K562 (cell line): Measurements from ENCODE around the gene ABCC5. TPM values are rescaled to one million over a fixed set of nuclear protein-coding genes. Genes with fewer than 3 reads are reported as not detected.

ENCODE experiments used
- AFF4 ChIP-seq: sonication (generic); formaldehyde crosslinking; IDR thresholded peaks from 2 replicates; pipeline ENCODE4 v1.8.0; 2023; ENCODE audit warnings: mild to moderate bottlenecking, missing genetic modification reagents
- BHLHE40 ChIP-seq: IDR thresholded peaks from 2 replicates; pipeline ENCODE4 v1.6.1; 2011; ENCODE audit warnings: low read length, improper control_type of control experiment
- CSDE1 ChIP-seq, 2 experiments: fragments of 450-650 bp; IDR thresholded peaks; 2 replicates each; pipeline ENCODE4 v1.6.1; 2016; ENCODE audit warnings: mild to moderate bottlenecking in 1 of 2
- ELF1 ChIP-seq: fragments of 200-800 bp; sonication (Bioruptor generic); IDR thresholded peaks from 2 replicates; pipeline ENCODE4 v1.6.1; 2016; ENCODE audit warnings: missing genetic modification characterization, missing compliant biosample characterization
- ELF4 ChIP-seq: fragments of 450-650 bp; formaldehyde crosslinking; IDR thresholded peaks from 2 replicates; pipeline ENCODE4 v1.4.0; 2022; ENCODE audit warnings: missing genetic modification characterization
- FOXK2 ChIP-seq, 2 experiments: fragments of 450-650 bp; IDR thresholded peaks in 1 of 2; conservative IDR thresholded peaks in 1 of 2; 2 replicates each; pipeline ENCODE4 v1.6.1; 2016; ENCODE audit warnings: low read depth in 2 of 2, mild to moderate bottlenecking in 1 of 2
- HMG20A ChIP-seq: fragments of 450-650 bp; formaldehyde crosslinking; conservative IDR thresholded peaks from 2 replicates; pipeline ENCODE4 v1.4.0; 2020; ENCODE audit warnings: mild to moderate bottlenecking, mixed read lengths
- HOMEZ ChIP-seq: fragments of 250-450 bp; sonication (Bioruptor Pico); IDR thresholded peaks from 2 replicates; pipeline ENCODE4 v1.4.0; 2020; ENCODE audit warnings: mild to moderate bottlenecking, moderate library complexity
- KDM1A ChIP-seq, 2 experiments: fragments of 450-650 bp; IDR thresholded peaks; 2 replicates each; pipeline ENCODE4 v1.6.1; 2016; ENCODE audit warnings: mild to moderate bottlenecking in 2 of 2
- MITF ChIP-seq: IDR thresholded peaks from 2 replicates; pipeline ENCODE4 v1.6.1; 2014; ENCODE audit warnings: antibody characterized with exemption
- NFYB ChIP-seq: IDR thresholded peaks from 2 replicates; pipeline ENCODE4 v1.6.1; 2011; ENCODE audit warnings: mild to moderate bottlenecking, moderate library complexity; ENCODE audit not compliant: insufficient read length; ENCODE audit errors: extremely low read depth
- NR4A1 ChIP-seq, 2 experiments: fragments of 250-450 bp in 1 of 2; fragments of 450-650 bp in 1 of 2; sonication (Bioruptor Pico) in 1 of 2; IDR thresholded peaks; 2 replicates each; pipeline versions ENCODE4 v1.4.0 to v1.6.1; 2016 to 2020; ENCODE audit warnings: mild to moderate bottlenecking in 2 of 2, missing compliant biosample characterization in 1 of 2, missing genetic modification characterization in 1 of 2, moderate library complexity in 1 of 2
- SIX5 ChIP-seq, 2 experiments: IDR thresholded peaks; 2 replicates each; pipeline ENCODE4 v1.6.1; 2011; ENCODE audit warnings: low read length in 2 of 2, borderline replicate concordance in 1 of 2, low read depth in 1 of 2, mild to moderate bottlenecking in 1 of 2, moderate library complexity in 1 of 2; ENCODE audit not compliant: insufficient read depth in 1 of 2
- SMARCA4 ChIP-seq: fragments of 450-650 bp; IDR thresholded peaks from 2 replicates; pipeline ENCODE4 v1.6.1; 2016
- SMARCB1 ChIP-seq: IDR thresholded peaks from 2 replicates; pipeline ENCODE4 v1.6.1; 2011; ENCODE audit warnings: improper control_type of control experiment, low read depth; ENCODE audit not compliant: insufficient read length
- SREBF1 ChIP-seq: fragments of 150-350 bp; IDR thresholded peaks from 2 replicates; pipeline ENCODE4 v1.6.1; 2014; ENCODE audit warnings: antibody characterized with exemption, low read depth, low read length, borderline replicate concordance
- TAL1 ChIP-seq: fragments of 450-650 bp; IDR thresholded peaks from 2 replicates; pipeline ENCODE4 v1.6.1; 2016; ENCODE audit warnings: mild to moderate bottlenecking
- ZFP91 ChIP-seq: sonication (generic); formaldehyde crosslinking; IDR thresholded peaks from 2 replicates; pipeline ENCODE4 v1.8.0; 2022; ENCODE audit warnings: mild to moderate bottlenecking, missing genetic modification reagents
- ZNF124 ChIP-seq: sonication (generic); formaldehyde crosslinking; IDR thresholded peaks from 2 replicates; pipeline ENCODE4 v1.8.1; 2022; ENCODE audit warnings: missing genetic modification reagents
- ZNF507 ChIP-seq: conservative IDR thresholded peaks from 2 replicates; pipeline ENCODE4 v1.6.1; 2017; ENCODE audit warnings: missing genetic modification characterization, missing compliant biosample characterization
- polyA plus RNA-seq, 8 experiments: library from polyadenylated mRNA; depleted of rRNA in 4 of 8; stranded (reverse) in 5 of 8; unstranded in 3 of 8; fragments of >200 nt; fragmentation: Nextera tagmentation in 2 of 8; fragmentation: Illumina TruSeq in 1 of 8; extraction: Ambion mirVana in 2 of 8; extraction: Trizol in 1 of 8; gene quantifications; 2 replicates each; pipeline versions ENCODE4 v1.2.1 to v1.2.3, GENCODE V29; 2011 to 2014; ENCODE audit warnings: inconsistent platforms in 1 of 8, missing spikeins in 1 of 8
- total RNA-seq, 7 experiments: library from RNA; depleted of rRNA in 6 of 7; stranded (reverse); fragments of >200 nt in 6 of 7; fragmentation: Illumina TruSeq in 2 of 7; extraction: Trizol in 2 of 7; gene quantifications; 2 replicates each; pipeline versions ENCODE4 v1.2.1 to v1.2.3, GENCODE V29; 2011 to 2021; ENCODE audit warnings: low replicate concordance in 1 of 7

The ABCC5 gene
- total and polyA plus RNA-seq, 9 of the 15 experiments (the other 6 are each of a cell fraction or from before 2014, with no cell fraction given): 22.0 to 53.0 (median 41.9) TPM

GRCh38 chr3:183988216-183988790 lies 29.4 kb downstream of the ABCC5 start (continued):
- TF ChIP-seq MITF: peak; percentile 72; the same call in 1 of the 2 replicates
- peak; percentile 83 for TF ChIP-seq ZFP91
- no peak for TF ChIP-seq ZNF507 (tag)
- TF ChIP-seq AFF4 (CRISPR knock-in tag): 0 out of 2 replicates have a peak, but pooled peaks have one; percentile 38
- TF ChIP-seq BHLHE40: peak; percentile 38; the same call in 1 of the 2 replicates
- no peak for TF ChIP-seq ZNF124 (CRISPR knock-in tag)
- TF ChIP-seq NFYB: no peak
- TF ChIP-seq NR4A1 (CRISPR knock-in tag; IDR thresholded peaks at IDR 0.05): no peak
- TF ChIP-seq NR4A1 (tag; IDR thresholded peaks at IDR 0.05): 0 out of 2 replicates have a peak, but pooled peaks have one; percentile 36
- TF ChIP-seq FOXK2 (conservative IDR thresholded peaks at IDR 0.05 in 1 of 2, IDR thresholded peaks at IDR 0.05 in 1 of 2; ENCODE audit: low read depth in 2 of 2): peak; percentile 30 to 45; a peak in 1 of 4 replicates
- TF ChIP-seq ELF4 (CRISPR knock-in tag): peak; percentile 58; the same call in 1 of the 2 replicates
- TF ChIP-seq TAL1: peak; percentile 78
- no peak for TF ChIP-seq SREBF1
- TF ChIP-seq SMARCA4: peak; percentile 87
- no peak for TF ChIP-seq HOMEZ (CRISPR knock-in tag)
- TF ChIP-seq SIX5 (IDR thresholded peaks at IDR 0.05; ENCODE audit: borderline replicate concordance in 1 of 2, insufficient read depth in 1 of 2, low read depth in 1 of 2, low read length in 2 of 2): no peak
- peak; percentile 84 to 89 for TF ChIP-seq KDM1A (IDR thresholded peaks at IDR 0.05)
- TF ChIP-seq CSDE1 (IDR thresholded peaks at IDR 0.05): no peak
- 0 out of 2 replicates have a peak, but pooled peaks have one; percentile 44 for TF ChIP-seq HMG20A (CRISPR knock-in tag)
- TF ChIP-seq ELF1 (tag): peak; percentile 60; the same call in 1 of the 2 replicates
- no peak for TF ChIP-seq SMARCB1
